DOHH2 (cell line): Measurements from ENCODE around the gene RNMT.

Experiments
- H3F3A ChIP-seq: fragments of 200-600 bp; sonication (generic), shearing (Covaris generic); 2 replicates; pipeline ENCODE4 v1.6.0; 2016; ENCODE audit warnings: antibody characterized with exemption, mild to moderate bottlenecking; ENCODE audit not compliant: control insufficient read depth, insufficient read depth
- H3K27ac ChIP-seq: fragments of 200-600 bp; sonication (generic); 2 replicates; pipeline ENCODE4 v1.5.1; 2014; ENCODE audit warnings: low read depth, mild to moderate bottlenecking, low read length, moderate library complexity
- H3K27me3 ChIP-seq: fragments of 200-600 bp; sonication (generic); 2 replicates; pipeline ENCODE4 v1.6.1; 2014; ENCODE audit warnings: mild to moderate bottlenecking, low read length, mixed read lengths; ENCODE audit not compliant: control insufficient read depth
- H3K36me3 ChIP-seq: fragments of 200-600 bp; sonication (generic); 2 replicates; pipeline ENCODE4 v1.6.1; 2014; ENCODE audit warnings: mild to moderate bottlenecking, low read length, moderate library complexity, mixed read lengths; ENCODE audit not compliant: control insufficient read depth
- H3K4me1 ChIP-seq: fragments of 200-600 bp; sonication (generic); 2 replicates; pipeline ENCODE4 v1.6.1; 2014; ENCODE audit warnings: mild to moderate bottlenecking, low read length, mixed read lengths; ENCODE audit not compliant: control insufficient read depth
- H3K4me2 ChIP-seq: fragments of 200-600 bp; sonication (generic); 2 replicates; pipeline ENCODE4 v1.6.0; 2014; ENCODE audit warnings: mild to moderate bottlenecking, low read length, moderate library complexity
- H3K4me3 ChIP-seq: fragments of 200-600 bp; sonication (generic); 2 replicates; pipeline ENCODE4 v1.5.1; 2014; ENCODE audit warnings: mild to moderate bottlenecking, low read length, mixed read lengths
- H3K79me2 ChIP-seq: fragments of 200-600 bp; sonication (generic); 2 replicates; pipeline ENCODE4 v1.6.1; 2014; ENCODE audit warnings: mild to moderate bottlenecking, low read length, mixed read lengths; ENCODE audit not compliant: control insufficient read depth
- H3K9me2 ChIP-seq: fragments of 200-600 bp; sonication (generic); replicated peaks from 2 replicates; pipeline ENCODE4 v1.6.1; 2014; ENCODE audit warnings: mild to moderate bottlenecking, low read length, mixed read lengths; ENCODE audit not compliant: control insufficient read depth
- H3K9me3 ChIP-seq: fragments of 200-600 bp; sonication (generic); 2 replicates; pipeline ENCODE4 v1.6.1; 2014; ENCODE audit warnings: antibody characterized with exemption, low read length, mixed read lengths; ENCODE audit not compliant: control insufficient read depth, insufficient read depth
- H4K20me1 ChIP-seq: fragments of 200-600 bp; sonication (generic); 2 replicates; pipeline ENCODE4 v1.6.0; 2014; ENCODE audit warnings: low read depth, mild to moderate bottlenecking, antibody characterized with exemption, low read length, moderate library complexity; ENCODE audit not compliant: control insufficient read depth, insufficient read depth
- EZH2phosphoT487 ChIP-seq: fragments of 200-600 bp; sonication (generic); IDR thresholded peaks from 2 replicates; pipeline ENCODE4 v1.6.1; 2017; ENCODE audit warnings: borderline replicate concordance, mild to moderate bottlenecking, antibody characterized with exemption, low read length, moderate library complexity, mixed read lengths
- TF ChIP-seq, protein P1 (sequence below): fragments of 200-600 bp; sonication (generic); IDR thresholded peaks from one replicate; pipeline ENCODE4 v1.5.1; 2014; ENCODE audit warnings: antibody characterized with exemption, mild to moderate bottlenecking, low read depth, low read length; ENCODE audit not compliant: poor library complexity, severe bottlenecking

RNMT gene

DNA sequence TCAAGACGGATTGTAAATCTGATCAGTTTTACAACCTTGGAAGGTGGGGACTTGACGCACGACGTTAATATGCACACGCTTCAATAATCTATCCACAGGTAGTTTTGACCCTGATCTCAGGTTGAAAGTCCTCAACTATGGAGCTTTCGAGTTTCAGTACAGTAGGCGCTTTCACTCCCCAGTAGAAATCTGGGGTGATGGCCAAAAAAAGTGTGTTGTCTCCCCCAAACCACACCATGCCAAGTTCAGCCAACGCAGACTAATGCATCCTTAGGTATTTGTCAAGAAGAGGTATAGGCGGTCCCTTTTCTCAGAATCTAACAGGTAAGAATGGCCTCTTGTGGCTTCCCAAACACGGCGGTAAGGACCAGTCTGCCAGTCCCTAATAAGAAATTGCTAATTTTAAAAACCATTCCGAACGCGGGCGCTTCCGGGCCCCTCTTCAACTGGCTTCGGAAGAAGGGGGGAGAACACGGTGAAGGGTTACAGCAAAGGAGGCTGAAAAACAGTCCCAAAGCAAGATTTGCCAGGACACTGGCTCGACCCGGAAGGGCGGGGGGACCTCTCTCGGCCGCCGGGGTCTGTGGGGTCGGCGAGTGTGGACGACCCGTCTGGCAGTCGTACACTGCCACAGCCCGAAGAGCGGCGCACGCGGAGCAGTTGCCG lies 774 bp upstream of the RNMT start:
- Histone ChIP-seq H3F3A (no peaks in the 10 kb centered on the region), H3K4me3 (peak overlapping the region; percentile 94), H3K79me2 (peaks cover 99% of the 10 kb centered on the region), H3K27ac (peak overlapping the region; percentile 32), H3K4me1 (peaks cover 38% of the 10 kb centered on the region), H3K9me2 (no peaks in the 10 kb centered on the region), H3K27me3 (no peaks in the 10 kb centered on the region), H4K20me1 (peaks cover 10% of the 10 kb centered on the region; the same call in 1 of the 2 replicates), H3K9me3 (no peaks in the 10 kb centered on the region), H3K4me2 (peak overlapping the region; percentile 92), H3K36me3 (peaks cover 43% of the 10 kb centered on the region)
- TF ChIP-seq EZH2phosphoT487 = no peak
- TF ChIP-seq, protein P1, sequence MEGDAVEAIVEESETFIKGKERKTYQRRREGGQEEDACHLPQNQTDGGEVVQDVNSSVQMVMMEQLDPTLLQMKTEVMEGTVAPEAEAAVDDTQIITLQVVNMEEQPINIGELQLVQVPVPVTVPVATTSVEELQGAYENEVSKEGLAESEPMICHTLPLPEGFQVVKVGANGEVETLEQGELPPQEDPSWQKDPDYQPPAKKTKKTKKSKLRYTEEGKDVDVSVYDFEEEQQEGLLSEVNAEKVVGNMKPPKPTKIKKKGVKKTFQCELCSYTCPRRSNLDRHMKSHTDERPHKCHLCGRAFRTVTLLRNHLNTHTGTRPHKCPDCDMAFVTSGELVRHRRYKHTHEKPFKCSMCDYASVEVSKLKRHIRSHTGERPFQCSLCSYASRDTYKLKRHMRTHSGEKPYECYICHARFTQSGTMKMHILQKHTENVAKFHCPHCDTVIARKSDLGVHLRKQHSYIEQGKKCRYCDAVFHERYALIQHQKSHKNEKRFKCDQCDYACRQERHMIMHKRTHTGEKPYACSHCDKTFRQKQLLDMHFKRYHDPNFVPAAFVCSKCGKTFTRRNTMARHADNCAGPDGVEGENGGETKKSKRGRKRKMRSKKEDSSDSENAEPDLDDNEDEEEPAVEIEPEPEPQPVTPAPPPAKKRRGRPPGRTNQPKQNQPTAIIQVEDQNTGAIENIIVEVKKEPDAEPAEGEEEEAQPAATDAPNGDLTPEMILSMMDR = peak; percentile 3

DNA sequence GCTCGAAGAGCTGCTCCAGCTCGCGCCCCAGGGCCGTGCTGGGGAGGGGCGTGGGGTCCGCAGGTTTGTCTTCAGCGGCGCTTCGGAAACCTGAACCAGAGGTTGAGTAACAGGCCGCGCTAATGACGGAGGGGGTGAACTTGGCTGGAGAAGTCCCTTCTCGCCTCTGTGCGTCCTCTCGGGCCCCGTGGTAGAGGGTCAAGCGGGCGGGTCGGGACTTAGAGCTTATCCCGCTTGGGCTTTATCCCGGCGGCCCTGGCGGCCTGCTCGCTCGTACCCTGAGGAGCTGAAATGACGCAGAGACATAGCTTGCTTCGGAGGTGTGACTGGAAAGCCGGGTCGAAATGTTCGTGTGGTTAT lies 479 bp downstream of the RNMT start:
- Histone ChIP-seq H3K9me3 (no peaks in the 10 kb centered on the region), H3K36me3 (peaks cover 39% of the 10 kb centered on the region), H3K4me1 (peaks cover 38% of the 10 kb centered on the region), H3K79me2 (peaks cover 97% of the 10 kb centered on the region), H3K9me2 (no peaks in the 10 kb centered on the region), H3K27ac (peak overlapping the region; percentile 32), H3K4me2 (peak overlapping the region; percentile 92), H3K27me3 (no peaks in the 10 kb centered on the region), H3K4me3 (peak overlapping the region; percentile 94), H4K20me1 (peaks cover 8% of the 10 kb centered on the region; the same call in 1 of the 2 replicates), H3F3A (no peaks in the 10 kb centered on the region)
- TF ChIP-seq EZH2phosphoT487 = no peak
- TF ChIP-seq, protein P1 = no peak

DNA sequence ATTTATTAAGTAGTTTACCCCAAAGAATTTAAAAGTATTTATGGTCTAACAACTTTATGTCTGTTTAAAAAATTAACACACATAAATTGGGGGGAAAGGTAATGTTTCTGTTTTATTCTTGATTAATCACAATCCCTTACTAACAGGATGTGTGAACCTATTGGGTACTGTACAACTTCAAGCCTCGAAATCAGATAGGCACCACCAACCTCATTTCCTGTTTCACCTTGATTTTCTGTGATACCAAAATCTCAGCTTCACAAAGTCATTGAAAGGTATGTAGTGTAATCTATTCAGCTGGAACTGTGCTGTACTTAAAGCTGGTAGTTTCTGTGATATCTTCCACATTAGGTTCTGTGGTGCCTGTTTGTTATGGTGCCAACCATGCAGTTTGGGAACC lies 4.0 kb downstream of the RNMT start:
- Histone ChIP-seq H4K20me1 (no peaks in the 10 kb centered on the region), H3F3A (no peaks in the 10 kb centered on the region; the same call in 1 of the 2 replicates), H3K9me3 (no peaks in the 10 kb centered on the region), H3K36me3 (peaks cover 48% of the 10 kb centered on the region), H3K9me2 (no peaks in the 10 kb centered on the region), H3K79me2 (peaks cover 72% of the 10 kb centered on the region), H3K4me3 (no peak overlapping the region), H3K4me1 (peaks cover 20% of the 10 kb centered on the region), H3K27ac (no peak overlapping the region), H3K4me2 (no peak overlapping the region), H3K27me3 (no peaks in the 10 kb centered on the region)
- TF ChIP-seq, protein P1 = no peak
- no peak for TF ChIP-seq EZH2phosphoT487
